K562 (cell line): ENCODE measurements around the gene MMP24. TPM values are rescaled to one million over a fixed set of nuclear protein-coding genes. Genes with fewer than 3 reads are reported as not detected.

ENCODE experiments used
- DDX20 ChIP-seq: fragments of 450-650 bp; IDR thresholded peaks from 2 replicates; pipeline ENCODE4 v1.6.1; 2016; ENCODE audit warnings: missing genetic modification characterization, low read depth, mild to moderate bottlenecking, missing compliant biosample characterization, moderate library complexity
- HMG20B ChIP-seq: fragments of 250-450 bp; sonication (Bioruptor Pico); IDR thresholded peaks from 2 replicates; pipeline ENCODE4 v1.5.0; 2021; ENCODE audit warnings: mild to moderate bottlenecking
- MXI1 ChIP-seq: IDR thresholded peaks from 2 replicates; pipeline ENCODE4 v1.6.1; 2011; ENCODE audit warnings: low read depth, mild to moderate bottlenecking, improper control_type of control experiment, low read length
- MYC ChIP-seq, 2 experiments: fragments of 250-450 bp in 1 of 2; sonication (Bioruptor Pico) in 1 of 2; IDR thresholded peaks; 2 replicates each; pipeline versions ENCODE4 v1.5.1 to v1.6.1; 2012 to 2021; ENCODE audit warnings: low read depth in 2 of 2, borderline replicate concordance in 1 of 2, improper control_type of control experiment in 1 of 2, low read length in 1 of 2, mild to moderate bottlenecking in 1 of 2, moderate library complexity in 1 of 2
- NCOA2 ChIP-seq, 2 experiments: fragments of 450-650 bp; IDR thresholded peaks; 2 replicates each; pipeline ENCODE4 v1.6.1; 2018; ENCODE audit warnings: mild to moderate bottlenecking in 2 of 2, moderate library complexity in 1 of 2; ENCODE audit not compliant: partially characterized antibody in 2 of 2
- PTBP1 ChIP-seq: fragments of 200-400 bp; formaldehyde crosslinking; IDR thresholded peaks from 2 replicates; pipeline ENCODE4 v1.6.1; 2017; ENCODE audit warnings: low read depth, low read length
- ZNF212 ChIP-seq: fragments of 450-650 bp; formaldehyde crosslinking; IDR thresholded peaks from 2 replicates; pipeline ENCODE4 v1.4.0; 2020; ENCODE audit warnings: mild to moderate bottlenecking
- ZNF316 ChIP-seq: fragments of 450-650 bp; IDR thresholded peaks from 2 replicates; pipeline ENCODE4 v1.6.1; 2016
- ZNF347 ChIP-seq: fragments of 450-650 bp; formaldehyde crosslinking; IDR thresholded peaks from 2 replicates; pipeline ENCODE4 v1.4.0; 2020; ENCODE audit warnings: low read depth, mild to moderate bottlenecking, moderate library complexity
- ZNF584 ChIP-seq: fragments of 200-800 bp; sonication (Bioruptor generic); IDR thresholded peaks from 2 replicates; pipeline ENCODE4 v1.6.1; 2016; ENCODE audit warnings: low read depth, mild to moderate bottlenecking, missing genetic modification characterization, missing compliant biosample characterization
- ZNF644 ChIP-seq: fragments of 200-800 bp; sonication (Bioruptor generic); IDR thresholded peaks from 2 replicates; pipeline ENCODE4 v1.6.1; 2016; ENCODE audit warnings: low read depth, missing genetic modification characterization, missing compliant biosample characterization
- ZNF75A ChIP-seq: fragments of 450-650 bp; formaldehyde crosslinking; IDR thresholded peaks from 2 replicates; pipeline ENCODE4 v1.4.0; 2020; ENCODE audit warnings: mild to moderate bottlenecking
- polyA plus RNA-seq, 8 experiments: library from polyadenylated mRNA; depleted of rRNA in 4 of 8; stranded (reverse) in 5 of 8; unstranded in 3 of 8; fragments of >200 nt; fragmentation: Nextera tagmentation in 2 of 8; fragmentation: Illumina TruSeq in 1 of 8; extraction: Ambion mirVana in 2 of 8; extraction: Trizol in 1 of 8; gene quantifications; 2 replicates each; pipeline versions ENCODE4 v1.2.1 to v1.2.3, GENCODE V29; 2011 to 2014; ENCODE audit warnings: inconsistent platforms in 1 of 8, missing spikeins in 1 of 8
- total RNA-seq, 7 experiments: library from RNA; depleted of rRNA in 6 of 7; stranded (reverse); fragments of >200 nt in 6 of 7; fragmentation: Illumina TruSeq in 2 of 7; extraction: Trizol in 2 of 7; gene quantifications; 2 replicates each; pipeline versions ENCODE4 v1.2.1 to v1.2.3, GENCODE V29; 2011 to 2021; ENCODE audit warnings: low replicate concordance in 1 of 7
- TF ChIP-seq, protein P1 (sequence below): sonication (generic); formaldehyde crosslinking; IDR thresholded peaks from 2 replicates; pipeline ENCODE4 v1.8.0; 2022; ENCODE audit warnings: mild to moderate bottlenecking, missing genetic modification reagents
- TF ChIP-seq, protein P2 (sequence below): fragments of 250-450 bp; sonication (Bioruptor Pico); IDR thresholded peaks from 2 replicates; pipeline ENCODE4 v1.4.0; 2020; ENCODE audit warnings: mild to moderate bottlenecking, moderate library complexity
- TF ChIP-seq, protein P3 (sequence below): fragments of 250-450 bp; sonication (Bioruptor Pico); IDR thresholded peaks from 2 replicates; pipeline ENCODE4 v1.4.0; 2020; ENCODE audit warnings: borderline replicate concordance
- TF ChIP-seq, protein P4 (sequence below): fragments of 250-450 bp; sonication (Bioruptor Pico); IDR thresholded peaks from 2 replicates; pipeline ENCODE4 v1.5.0; 2021

MMP24 gene
- total and polyA plus RNA-seq, 9 of the 15 experiments (the other 6 are each of a cell fraction or from before 2014, with no cell fraction given): 0.03 to 0.07 (median 0.03) TPM; not detected in 6

DNA sequence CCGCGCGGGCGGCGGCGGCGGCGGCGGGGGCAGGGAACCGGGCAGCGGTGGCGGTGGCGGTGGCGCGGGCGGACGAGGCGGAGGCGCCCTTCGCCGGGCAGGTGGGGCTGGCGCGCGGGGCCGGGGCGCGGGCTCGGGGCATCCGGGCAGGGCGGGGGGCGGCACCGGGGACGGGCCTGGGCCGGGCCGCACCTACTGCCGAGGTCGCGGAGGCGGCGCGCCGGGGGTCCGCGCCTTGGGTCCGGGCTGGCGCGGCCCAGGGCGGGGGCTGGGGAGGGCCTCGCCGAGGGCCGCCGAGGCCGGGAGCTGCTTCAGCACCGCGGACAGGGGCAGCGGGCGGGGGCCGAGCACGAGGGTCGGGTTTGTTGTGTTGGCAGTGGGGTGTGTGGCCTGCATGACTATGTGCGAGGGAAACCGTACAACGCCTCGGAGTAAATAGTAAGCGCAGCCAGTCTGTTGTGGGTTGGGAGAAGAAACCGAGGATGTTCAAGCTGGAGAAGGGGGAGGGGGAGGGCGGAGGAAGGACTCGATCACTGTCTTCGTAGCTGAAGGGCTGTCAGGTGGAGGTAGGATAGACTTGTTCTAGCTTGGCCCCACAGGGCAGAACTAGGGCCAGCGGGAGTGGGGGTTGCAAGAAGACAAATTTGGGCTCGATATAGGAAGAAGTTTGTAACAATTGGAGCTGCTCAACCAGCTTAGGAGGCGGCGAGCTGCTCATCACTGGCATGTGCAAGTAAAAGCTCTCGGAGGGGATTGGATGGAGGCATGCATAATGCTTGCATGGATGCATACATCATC, 593 bp downstream of the MMP24 start (continued):
- TF ChIP-seq, protein P1, sequence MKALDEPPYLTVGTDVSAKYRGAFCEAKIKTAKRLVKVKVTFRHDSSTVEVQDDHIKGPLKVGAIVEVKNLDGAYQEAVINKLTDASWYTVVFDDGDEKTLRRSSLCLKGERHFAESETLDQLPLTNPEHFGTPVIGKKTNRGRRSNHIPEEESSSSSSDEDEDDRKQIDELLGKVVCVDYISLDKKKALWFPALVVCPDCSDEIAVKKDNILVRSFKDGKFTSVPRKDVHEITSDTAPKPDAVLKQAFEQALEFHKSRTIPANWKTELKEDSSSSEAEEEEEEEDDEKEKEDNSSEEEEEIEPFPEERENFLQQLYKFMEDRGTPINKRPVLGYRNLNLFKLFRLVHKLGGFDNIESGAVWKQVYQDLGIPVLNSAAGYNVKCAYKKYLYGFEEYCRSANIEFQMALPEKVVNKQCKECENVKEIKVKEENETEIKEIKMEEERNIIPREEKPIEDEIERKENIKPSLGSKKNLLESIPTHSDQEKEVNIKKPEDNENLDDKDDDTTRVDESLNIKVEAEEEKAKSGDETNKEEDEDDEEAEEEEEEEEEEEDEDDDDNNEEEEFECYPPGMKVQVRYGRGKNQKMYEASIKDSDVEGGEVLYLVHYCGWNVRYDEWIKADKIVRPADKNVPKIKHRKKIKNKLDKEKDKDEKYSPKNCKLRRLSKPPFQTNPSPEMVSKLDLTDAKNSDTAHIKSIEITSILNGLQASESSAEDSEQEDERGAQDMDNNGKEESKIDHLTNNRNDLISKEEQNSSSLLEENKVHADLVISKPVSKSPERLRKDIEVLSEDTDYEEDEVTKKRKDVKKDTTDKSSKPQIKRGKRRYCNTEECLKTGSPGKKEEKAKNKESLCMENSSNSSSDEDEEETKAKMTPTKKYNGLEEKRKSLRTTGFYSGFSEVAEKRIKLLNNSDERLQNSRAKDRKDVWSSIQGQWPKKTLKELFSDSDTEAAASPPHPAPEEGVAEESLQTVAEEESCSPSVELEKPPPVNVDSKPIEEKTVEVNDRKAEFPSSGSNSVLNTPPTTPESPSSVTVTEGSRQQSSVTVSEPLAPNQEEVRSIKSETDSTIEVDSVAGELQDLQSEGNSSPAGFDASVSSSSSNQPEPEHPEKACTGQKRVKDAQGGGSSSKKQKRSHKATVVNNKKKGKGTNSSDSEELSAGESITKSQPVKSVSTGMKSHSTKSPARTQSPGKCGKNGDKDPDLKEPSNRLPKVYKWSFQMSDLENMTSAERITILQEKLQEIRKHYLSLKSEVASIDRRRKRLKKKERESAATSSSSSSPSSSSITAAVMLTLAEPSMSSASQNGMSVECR (CRISPR knock-in tag): peak; percentile 91
- TF ChIP-seq MYC (IDR thresholded peaks at IDR 0.05; ENCODE audit: low read depth, low read length) (peak; percentile 28; the same call in 1 of the 2 replicates), MYC (CRISPR knock-in tag; IDR thresholded peaks at IDR 0.05; ENCODE audit: borderline replicate concordance, low read depth) (no peak), ZNF75A (CRISPR knock-in tag) (no peak), ZNF316 (no peak), PTBP1 (no peak), DDX20 (no peak), ZNF644 (tag) (no peak), ZNF347 (CRISPR knock-in tag) (no peak), ZNF212 (CRISPR knock-in tag) (no peak), ZNF584 (CRISPR knock-in tag) (no peak), NCOA2 (IDR thresholded peaks at IDR 0.05; ENCODE audit: partially characterized antibody in 2 of 2) (no peak), HMG20B (CRISPR knock-in tag) (no peak), MXI1 (peak; percentile 72; the same call in 1 of the 2 replicates)
- TF ChIP-seq, protein P2, sequence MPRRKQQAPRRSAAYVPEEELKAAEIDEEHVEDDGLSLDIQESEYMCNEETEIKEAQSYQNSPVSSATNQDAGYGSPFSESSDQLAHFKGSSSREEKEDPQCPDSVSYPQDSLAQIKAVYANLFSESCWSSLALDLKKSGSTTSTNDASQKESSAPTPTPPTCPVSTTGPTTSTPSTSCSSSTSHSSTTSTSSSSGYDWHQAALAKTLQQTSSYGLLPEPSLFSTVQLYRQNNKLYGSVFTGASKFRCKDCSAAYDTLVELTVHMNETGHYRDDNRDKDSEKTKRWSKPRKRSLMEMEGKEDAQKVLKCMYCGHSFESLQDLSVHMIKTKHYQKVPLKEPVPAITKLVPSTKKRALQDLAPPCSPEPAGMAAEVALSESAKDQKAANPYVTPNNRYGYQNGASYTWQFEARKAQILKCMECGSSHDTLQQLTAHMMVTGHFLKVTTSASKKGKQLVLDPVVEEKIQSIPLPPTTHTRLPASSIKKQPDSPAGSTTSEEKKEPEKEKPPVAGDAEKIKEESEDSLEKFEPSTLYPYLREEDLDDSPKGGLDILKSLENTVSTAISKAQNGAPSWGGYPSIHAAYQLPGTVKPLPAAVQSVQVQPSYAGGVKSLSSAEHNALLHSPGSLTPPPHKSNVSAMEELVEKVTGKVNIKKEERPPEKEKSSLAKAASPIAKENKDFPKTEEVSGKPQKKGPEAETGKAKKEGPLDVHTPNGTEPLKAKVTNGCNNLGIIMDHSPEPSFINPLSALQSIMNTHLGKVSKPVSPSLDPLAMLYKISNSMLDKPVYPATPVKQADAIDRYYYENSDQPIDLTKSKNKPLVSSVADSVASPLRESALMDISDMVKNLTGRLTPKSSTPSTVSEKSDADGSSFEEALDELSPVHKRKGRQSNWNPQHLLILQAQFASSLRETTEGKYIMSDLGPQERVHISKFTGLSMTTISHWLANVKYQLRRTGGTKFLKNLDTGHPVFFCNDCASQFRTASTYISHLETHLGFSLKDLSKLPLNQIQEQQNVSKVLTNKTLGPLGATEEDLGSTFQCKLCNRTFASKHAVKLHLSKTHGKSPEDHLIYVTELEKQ (CRISPR knock-in tag): no peak
- TF ChIP-seq, protein P3, sequence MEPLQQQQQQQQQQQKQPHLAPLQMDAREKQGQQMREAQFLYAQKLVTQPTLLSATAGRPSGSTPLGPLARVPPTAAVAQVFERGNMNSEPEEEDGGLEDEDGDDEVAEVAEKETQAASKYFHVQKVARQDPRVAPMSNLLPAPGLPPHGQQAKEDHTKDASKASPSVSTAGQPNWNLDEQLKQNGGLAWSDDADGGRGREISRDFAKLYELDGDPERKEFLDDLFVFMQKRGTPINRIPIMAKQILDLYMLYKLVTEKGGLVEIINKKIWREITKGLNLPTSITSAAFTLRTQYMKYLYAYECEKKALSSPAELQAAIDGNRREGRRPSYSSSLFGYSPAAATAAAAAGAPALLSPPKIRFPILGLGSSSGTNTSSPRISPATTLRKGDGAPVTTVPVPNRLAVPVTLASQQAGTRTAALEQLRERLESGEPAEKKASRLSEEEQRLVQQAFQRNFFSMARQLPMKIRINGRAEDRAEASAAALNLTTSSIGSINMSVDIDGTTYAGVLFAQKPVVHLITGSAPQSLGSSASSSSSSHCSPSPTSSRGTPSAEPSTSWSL (CRISPR knock-in tag): no peak
- TF ChIP-seq, protein P4, sequence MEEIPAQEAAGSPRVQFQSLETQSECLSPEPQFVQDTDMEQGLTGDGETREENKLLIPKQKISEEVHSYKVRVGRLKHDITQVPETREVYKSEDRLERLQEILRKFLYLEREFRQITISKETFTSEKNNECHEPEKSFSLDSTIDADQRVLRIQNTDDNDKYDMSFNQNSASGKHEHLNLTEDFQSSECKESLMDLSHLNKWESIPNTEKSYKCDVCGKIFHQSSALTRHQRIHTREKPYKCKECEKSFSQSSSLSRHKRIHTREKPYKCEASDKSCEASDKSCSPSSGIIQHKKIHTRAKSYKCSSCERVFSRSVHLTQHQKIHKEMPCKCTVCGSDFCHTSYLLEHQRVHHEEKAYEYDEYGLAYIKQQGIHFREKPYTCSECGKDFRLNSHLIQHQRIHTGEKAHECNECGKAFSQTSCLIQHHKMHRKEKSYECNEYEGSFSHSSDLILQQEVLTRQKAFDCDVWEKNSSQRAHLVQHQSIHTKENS (CRISPR knock-in tag): no peak
